Brain microvascular endothelial cell (primary cell): ENCODE measurements around the gene CHD9.

Experiments used
- DNase-seq: peaks from one replicate; pipeline ENCODE4 v3.0.0-alpha.2; 2020
- H3K27ac ChIP-seq: fragments of 250-450 bp; sonication (Bioruptor Pico); 2 replicates; pipeline ENCODE4 v1.5.1; 2020; ENCODE audit warnings: mild to moderate bottlenecking, moderate library complexity
- H3K27me3 ChIP-seq: fragments of 250-450 bp; sonication (Bioruptor Pico); replicated peaks from 2 replicates; pipeline ENCODE4 v1.5.1; 2020; ENCODE audit warnings: mild to moderate bottlenecking
- H3K36me3 ChIP-seq: fragments of 250-450 bp; sonication (Bioruptor Pico); replicated peaks from 2 replicates; pipeline ENCODE4 v1.5.1; 2020; ENCODE audit warnings: mild to moderate bottlenecking
- H3K4me3 ChIP-seq: 2 replicates; pipeline ENCODE4 v1.5.1; 2011; ENCODE audit warnings: low read depth, mild to moderate bottlenecking, control low read depth, low read length, moderate library complexity
- in situ Hi-C: cut with HindIII; loops from 2 replicates; pipeline ENCODE4 v1.10.0; 2017; ENCODE audit warnings: low sequenced_read_pairs, low pct_ligation_motif_present
- TF ChIP-seq, protein P1 (sequence below): IDR thresholded peaks from 2 replicates; pipeline ENCODE4 v1.5.1; 2011; ENCODE audit warnings: low read depth, mild to moderate bottlenecking, moderate library complexity, low read length, control low read depth, inconsistent platforms; ENCODE audit errors: missing control alignments

The CHD9 gene

GRCh38 chr16:53083119-53083518, 28.3 kb downstream of the CHD9 start:
- DNase-seq = no peak
- Histone ChIP-seq H3K36me3 (no peaks in the 10 kb centered on the region), H3K27me3 (no peaks in the 10 kb centered on the region), H3K4me3 (no peak overlapping the region), H3K27ac (no peak overlapping the region)
- TF ChIP-seq, protein P1, sequence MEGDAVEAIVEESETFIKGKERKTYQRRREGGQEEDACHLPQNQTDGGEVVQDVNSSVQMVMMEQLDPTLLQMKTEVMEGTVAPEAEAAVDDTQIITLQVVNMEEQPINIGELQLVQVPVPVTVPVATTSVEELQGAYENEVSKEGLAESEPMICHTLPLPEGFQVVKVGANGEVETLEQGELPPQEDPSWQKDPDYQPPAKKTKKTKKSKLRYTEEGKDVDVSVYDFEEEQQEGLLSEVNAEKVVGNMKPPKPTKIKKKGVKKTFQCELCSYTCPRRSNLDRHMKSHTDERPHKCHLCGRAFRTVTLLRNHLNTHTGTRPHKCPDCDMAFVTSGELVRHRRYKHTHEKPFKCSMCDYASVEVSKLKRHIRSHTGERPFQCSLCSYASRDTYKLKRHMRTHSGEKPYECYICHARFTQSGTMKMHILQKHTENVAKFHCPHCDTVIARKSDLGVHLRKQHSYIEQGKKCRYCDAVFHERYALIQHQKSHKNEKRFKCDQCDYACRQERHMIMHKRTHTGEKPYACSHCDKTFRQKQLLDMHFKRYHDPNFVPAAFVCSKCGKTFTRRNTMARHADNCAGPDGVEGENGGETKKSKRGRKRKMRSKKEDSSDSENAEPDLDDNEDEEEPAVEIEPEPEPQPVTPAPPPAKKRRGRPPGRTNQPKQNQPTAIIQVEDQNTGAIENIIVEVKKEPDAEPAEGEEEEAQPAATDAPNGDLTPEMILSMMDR = no peak
- in situ Hi-C loops = no loop called here

GRCh38 chr16:53084141-53084541, 29.4 kb downstream of the CHD9 start:
- Histone ChIP-seq H3K36me3 (no peaks in the 10 kb centered on the region), H3K27me3 (no peaks in the 10 kb centered on the region), H3K4me3 (no peak overlapping the region), H3K27ac (no peak overlapping the region)
- TF ChIP-seq, protein P1 = no peak
- DNase-seq = no peak
- in situ Hi-C loops = no loop called here

DNA sequence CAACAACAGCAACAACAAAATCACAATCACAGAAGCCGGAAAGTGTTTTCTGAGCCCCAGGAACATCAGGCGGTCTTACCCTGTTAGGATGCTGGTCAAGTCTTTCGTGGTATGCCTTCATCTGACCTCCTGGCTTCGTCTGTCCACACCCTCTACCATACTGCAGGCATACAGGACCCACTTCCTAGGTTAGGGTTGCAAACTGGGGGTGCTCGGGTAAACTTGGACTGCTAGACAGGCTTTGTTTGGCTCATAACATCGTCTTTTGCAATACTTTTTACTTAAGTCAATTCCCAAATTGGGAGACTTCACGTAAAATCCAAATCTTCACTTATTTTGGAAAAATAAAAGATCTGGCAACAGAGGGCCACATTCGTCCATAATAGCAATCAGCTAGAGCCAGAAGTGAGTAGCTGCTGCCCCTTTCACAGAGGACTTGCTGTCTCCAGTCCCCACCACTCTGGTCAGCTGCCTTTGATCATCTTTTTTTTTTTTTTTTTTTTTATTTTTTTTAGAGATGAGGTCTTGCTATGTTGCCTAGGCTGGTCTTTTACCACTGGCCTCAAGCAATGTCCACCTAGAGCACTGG, 30.0 kb downstream of the CHD9 start:
- in situ Hi-C loops = no loop called here
- no peak overlapping the region for H3K27ac ChIP-seq

GRCh38 chr16:53085369-53085843, 30.6 kb downstream of the CHD9 start:
- Histone ChIP-seq H3K36me3 (no peaks in the 10 kb centered on the region), H3K27ac (no peak overlapping the region), H3K4me3 (no peak overlapping the region), H3K27me3 (no peaks in the 10 kb centered on the region)
- TF ChIP-seq, protein P1 = no peak
- DNase-seq = no peak
- in situ Hi-C loops = no loop called here

More for the DNA sequence above, 30.0 kb downstream of the CHD9 start:
- no peak overlapping the region for H3K4me3 ChIP-seq
- H3K27me3 ChIP-seq = no peaks in the 10 kb centered on the region
- H3K36me3 ChIP-seq = no peaks in the 10 kb centered on the region
- DNase-seq = no peak
- TF ChIP-seq, protein P1 = no peak

DNA sequence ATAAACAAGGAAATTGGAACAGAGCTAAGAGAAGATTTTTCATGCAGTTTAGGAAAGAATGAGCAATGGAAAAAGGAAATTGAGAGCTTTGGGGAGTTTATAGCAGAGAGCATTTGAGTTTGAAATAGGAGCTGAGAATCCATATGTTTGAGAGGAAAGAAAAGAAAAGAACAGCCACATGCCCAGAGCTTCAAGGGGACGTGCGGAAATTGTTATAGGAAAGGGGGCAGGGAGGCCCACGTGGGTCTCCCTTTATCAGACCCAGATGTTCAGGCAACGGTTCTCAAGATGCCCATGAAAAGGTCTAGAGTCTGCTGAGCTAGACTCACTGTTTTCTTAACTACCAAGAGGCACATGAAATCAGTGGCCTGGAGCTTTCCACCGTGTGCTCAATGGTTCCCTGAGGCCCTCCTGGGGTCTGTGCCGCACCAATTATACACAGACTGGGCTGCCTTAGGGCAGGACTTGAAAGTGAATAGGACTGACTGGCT, 31.2 kb downstream of the CHD9 start:
- Histone ChIP-seq H3K36me3 (no peaks in the 10 kb centered on the region), H3K27me3 (no peaks in the 10 kb centered on the region), H3K27ac (no peak overlapping the region), H3K4me3 (no peak overlapping the region)
- in situ Hi-C loops = no loop called here
- DNase-seq = no peak
- TF ChIP-seq, protein P1 = no peak

DNA sequence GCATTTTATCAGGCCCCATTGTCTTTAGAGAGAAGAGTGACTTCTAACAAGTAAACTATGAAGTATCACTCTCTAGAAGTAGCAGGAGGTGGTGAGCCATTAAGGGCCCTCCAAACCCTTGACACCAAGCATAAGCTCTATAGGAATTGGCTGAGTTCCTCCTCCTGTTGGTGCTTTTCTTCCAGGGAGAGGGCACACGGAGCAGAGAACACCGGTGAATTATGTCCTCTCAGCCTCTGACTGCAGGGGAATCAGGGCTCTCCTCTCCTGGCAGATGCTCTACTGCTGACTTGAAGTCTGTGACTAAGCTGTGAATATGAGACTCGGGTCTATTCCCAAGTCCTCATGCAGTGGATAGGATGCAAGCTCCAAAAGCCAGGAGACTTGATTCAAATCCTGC, 32.3 kb downstream of the CHD9 start:
- TF ChIP-seq, protein P1 = no peak
- no peaks in the 10 kb centered on the region for H3K36me3 ChIP-seq
- H3K4me3 ChIP-seq = no peak overlapping the region
- no peak overlapping the region for H3K27ac ChIP-seq
- H3K27me3 ChIP-seq = no peaks in the 10 kb centered on the region
- in situ Hi-C loops = no loop called here
- DNase-seq = peak; percentile 13
